DND-41 (cell line): ENCODE measurements around the gene TP63.

Experiments
- ATAC-seq: fragments of 200-7000 bp; cut with Tn5 transposase; 3 replicates; pipeline ENCODE4 v1.9.1; 2021; ENCODE audit warnings: low read depth; ENCODE audit not compliant: insufficient read depth
- DNase-seq: peaks from one replicate; pipeline ENCODE4 v3.0.0-alpha.2; 2020
- H2AFZ ChIP-seq: 2 replicates; pipeline ENCODE4 v1.6.0; 2012; ENCODE audit warnings: low read depth, low read length
- H3K27ac ChIP-seq: 2 replicates; pipeline ENCODE4 v1.5.1; 2012; ENCODE audit warnings: low read length, inconsistent platforms
- H3K27me3 ChIP-seq: fragments of 200-600 bp; sonication (generic); 2 replicates; pipeline ENCODE4 v1.6.0; 2012; ENCODE audit warnings: low read length, mild to moderate bottlenecking, inconsistent platforms; ENCODE audit not compliant: insufficient read depth, poor library complexity
- H3K36me3 ChIP-seq: 2 replicates; pipeline ENCODE4 v1.5.1; 2012; ENCODE audit warnings: low read length, inconsistent platforms; ENCODE audit not compliant: insufficient read depth
- H3K4me1 ChIP-seq: 2 replicates; pipeline ENCODE4 v1.5.1; 2012; ENCODE audit warnings: mild to moderate bottlenecking, low read length; ENCODE audit not compliant: insufficient read depth
- H3K4me2 ChIP-seq: 2 replicates; pipeline ENCODE4 v1.6.0; 2012; ENCODE audit warnings: mild to moderate bottlenecking, moderate library complexity, low read length, inconsistent platforms; ENCODE audit not compliant: insufficient read depth
- H3K4me3 ChIP-seq, 2 experiments: fragments of 200-600 bp in 1 of 2; shearing (Covaris generic) in 1 of 2; 2 replicates each; pipeline ENCODE4 v1.5.1; 2012 to 2016; ENCODE audit warnings: inconsistent platforms in 2 of 2, low read length in 2 of 2, mild to moderate bottlenecking in 2 of 2, low read depth in 1 of 2, moderate library complexity in 1 of 2
- H3K79me2 ChIP-seq: 2 replicates; pipeline ENCODE4 v1.6.0; 2012; ENCODE audit warnings: low read length, inconsistent platforms; ENCODE audit not compliant: insufficient read depth
- H3K9ac ChIP-seq: 2 replicates; pipeline ENCODE4 v1.6.0; 2012; ENCODE audit warnings: low read depth, mild to moderate bottlenecking, inconsistent platforms, low read length, moderate library complexity
- H3K9me3 ChIP-seq: 2 replicates; pipeline ENCODE4 v1.5.1; 2012; ENCODE audit warnings: low read length, moderate library complexity, mild to moderate bottlenecking, inconsistent platforms; ENCODE audit not compliant: insufficient read depth, severe bottlenecking
- H4K20me1 ChIP-seq: 2 replicates; pipeline ENCODE4 v1.6.0; 2012; ENCODE audit warnings: low read length; ENCODE audit not compliant: insufficient read depth
- CTCF ChIP-seq: IDR thresholded peaks from 2 replicates; pipeline ENCODE4 v1.5.1; 2012; ENCODE audit warnings: borderline replicate concordance, low read length, moderate library complexity, mild to moderate bottlenecking; ENCODE audit not compliant: poor library complexity, severe bottlenecking; ENCODE audit errors: extremely low read depth
- EZH2 ChIP-seq: IDR thresholded peaks from 3 replicates; pipeline ENCODE4 v1.6.1; 2012; ENCODE audit warnings: borderline replicate concordance, low read depth, mild to moderate bottlenecking, moderate library complexity, low read length, inconsistent platforms; ENCODE audit not compliant: severe bottlenecking

TP63 gene

DNA sequence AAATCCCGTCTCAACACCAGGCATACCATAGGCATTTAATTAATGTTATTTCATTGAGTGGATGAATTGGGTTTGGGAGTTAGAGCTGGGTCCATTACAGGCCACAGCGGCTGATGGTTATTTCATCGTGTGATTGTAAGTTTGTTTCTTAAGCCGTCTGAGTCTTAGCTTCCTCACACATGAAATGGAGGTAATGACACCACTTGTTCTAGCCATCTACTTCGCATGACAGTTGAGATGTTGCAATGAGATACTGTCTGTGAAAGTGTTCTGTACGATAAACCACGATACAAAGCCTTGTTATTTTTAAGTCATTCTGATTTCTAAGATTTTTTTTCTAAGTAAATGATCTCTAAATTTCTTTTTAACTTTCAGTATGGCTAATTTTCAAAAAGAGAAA lies 8.6 kb upstream of the TP63 start:
- Histone ChIP-seq H3K27ac (no peak overlapping the region), H3K9me3 (no peaks in the 10 kb centered on the region), H3K4me1 (peaks cover 3% of the 10 kb centered on the region), H3K4me2 (no peak overlapping the region), H4K20me1 (no peaks in the 10 kb centered on the region), H3K27me3 (no peaks in the 10 kb centered on the region), H3K79me2 (no peaks in the 10 kb centered on the region), H3K4me3 (no peak overlapping the region), H2AFZ (no peak overlapping the region), H3K9ac (no peak overlapping the region), H3K36me3 (no peaks in the 10 kb centered on the region)
- TF ChIP-seq EZH2 (no peak), CTCF (no peak)
- no peak for ATAC-seq
- DNase-seq, result no peak

GRCh38 chr3:189624130-189624529 lies 7.1 kb upstream of the TP63 start:
- ATAC-seq, result no peak
- no peak overlapping the region for H2AFZ ChIP-seq

DNA sequence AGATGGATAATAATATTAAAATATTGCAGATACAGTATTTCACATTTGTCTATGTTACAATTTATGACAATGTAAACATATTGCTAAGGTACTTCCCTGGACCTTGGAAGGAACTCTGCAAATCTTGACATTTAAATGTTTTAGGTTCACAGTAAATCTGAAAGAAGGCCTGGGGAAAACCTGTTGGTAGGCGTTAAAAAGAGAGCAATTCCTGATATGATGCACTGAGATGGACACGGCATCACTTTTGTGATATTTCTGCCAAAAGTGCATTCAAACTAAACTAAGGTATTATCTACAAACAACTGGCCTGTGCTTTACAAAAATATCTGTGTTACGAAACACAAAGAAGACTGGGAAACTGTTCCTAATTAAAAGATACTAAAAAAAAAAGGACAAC lies 6.1 kb upstream of the TP63 start:
- no peaks in the 10 kb centered on the region for H3K36me3 ChIP-seq
- H3K4me2 ChIP-seq, result no peak overlapping the region
- ATAC-seq, result no peak

More at GRCh38 chr3:189624130-189624529, 7.1 kb upstream of the TP63 start:
- Histone ChIP-seq H3K36me3 (no peaks in the 10 kb centered on the region), H3K4me2 (no peak overlapping the region), H3K79me2 (no peaks in the 10 kb centered on the region), H3K27me3 (no peaks in the 10 kb centered on the region), H3K9me3 (no peaks in the 10 kb centered on the region), H4K20me1 (no peaks in the 10 kb centered on the region), H3K4me3 (no peak overlapping the region), H3K9ac (no peak overlapping the region), H3K4me1 (peaks cover 3% of the 10 kb centered on the region), H3K27ac (no peak overlapping the region)
- no peak for DNase-seq
- TF ChIP-seq EZH2 (no peak), CTCF (no peak)

More for the DNA sequence above, 6.1 kb upstream of the TP63 start:
- no peak overlapping the region for H3K27ac ChIP-seq
- no peak for TF ChIP-seq CTCF
- no peak for TF ChIP-seq EZH2
- H2AFZ ChIP-seq, result no peak overlapping the region
- no peak for DNase-seq
- no peaks in the 10 kb centered on the region for H3K79me2 ChIP-seq
- no peak overlapping the region for H3K9ac ChIP-seq
- H3K4me3 ChIP-seq, result no peak overlapping the region
- H3K9me3 ChIP-seq, result no peaks in the 10 kb centered on the region
- no peaks in the 10 kb centered on the region for H4K20me1 ChIP-seq
- no peaks in the 10 kb centered on the region for H3K27me3 ChIP-seq
- H3K4me1 ChIP-seq, result peaks cover 3% of the 10 kb centered on the region
